ENCODE measurements around the gene EHD1.

GRCh38 chr11:64921384-64921783, 43.0 kb upstream of the EHD1 start:
- TF ChIP-seq, protein P1, sequence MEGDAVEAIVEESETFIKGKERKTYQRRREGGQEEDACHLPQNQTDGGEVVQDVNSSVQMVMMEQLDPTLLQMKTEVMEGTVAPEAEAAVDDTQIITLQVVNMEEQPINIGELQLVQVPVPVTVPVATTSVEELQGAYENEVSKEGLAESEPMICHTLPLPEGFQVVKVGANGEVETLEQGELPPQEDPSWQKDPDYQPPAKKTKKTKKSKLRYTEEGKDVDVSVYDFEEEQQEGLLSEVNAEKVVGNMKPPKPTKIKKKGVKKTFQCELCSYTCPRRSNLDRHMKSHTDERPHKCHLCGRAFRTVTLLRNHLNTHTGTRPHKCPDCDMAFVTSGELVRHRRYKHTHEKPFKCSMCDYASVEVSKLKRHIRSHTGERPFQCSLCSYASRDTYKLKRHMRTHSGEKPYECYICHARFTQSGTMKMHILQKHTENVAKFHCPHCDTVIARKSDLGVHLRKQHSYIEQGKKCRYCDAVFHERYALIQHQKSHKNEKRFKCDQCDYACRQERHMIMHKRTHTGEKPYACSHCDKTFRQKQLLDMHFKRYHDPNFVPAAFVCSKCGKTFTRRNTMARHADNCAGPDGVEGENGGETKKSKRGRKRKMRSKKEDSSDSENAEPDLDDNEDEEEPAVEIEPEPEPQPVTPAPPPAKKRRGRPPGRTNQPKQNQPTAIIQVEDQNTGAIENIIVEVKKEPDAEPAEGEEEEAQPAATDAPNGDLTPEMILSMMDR (IDR thresholded peaks at IDR 0.05): no peak
- no peak for TF ChIP-seq POLR2A (IDR thresholded peaks at IDR 0.05)
- TF ChIP-seq EP300 (IDR thresholded peaks at IDR 0.05; ENCODE audit: low read depth): no peak
- no peak for TF ChIP-seq POLR2AphosphoS5 (IDR thresholded peaks at IDR 0.05)
